Lung (tissue), 12 donors: ENCODE measurements around the gene CHST11. TPM values are rescaled to one million over a fixed set of nuclear protein-coding genes. Genes with fewer than 3 reads are reported as not detected.

ENCODE experiments used
- ATAC-seq: fragments of 200-7000 bp; cut with Tn5 transposase; one replicate; pipeline ENCODE4 v1.9.1; 2020; ENCODE audit warnings: moderate number of reproducible peaks; ENCODE audit not compliant: insufficient read depth, low FRiP score
- DNase-seq, 3 donors: peaks; one replicate each; pipeline ENCODE4 v3.0.0-alpha.2; 2013 to 2017
- H3K27ac ChIP-seq, 2 donors: one replicate each; pipeline ENCODE4 v1.5.1; 2013; ENCODE audit warnings: mild to moderate bottlenecking in 2 of 2, moderate library complexity in 2 of 2, control low read depth in 1 of 2, inconsistent platforms in 1 of 2, low read depth in 1 of 2, low read length in 1 of 2
- H3K27me3 ChIP-seq, 3 donors: one replicate each; pipeline ENCODE4 v1.5.1; 2013; ENCODE audit warnings: low read length in 2 of 3; ENCODE audit not compliant: control insufficient read depth in 3 of 3, insufficient read depth in 3 of 3
- H3K36me3 ChIP-seq, 4 donors: one replicate each; pipeline ENCODE4 v1.5.1; 2013; ENCODE audit warnings: low read length in 4 of 4, mild to moderate bottlenecking in 1 of 4, moderate library complexity in 1 of 4; ENCODE audit not compliant: control insufficient read depth in 4 of 4, insufficient read depth in 4 of 4
- H3K4me1 ChIP-seq, 5 donors: one replicate each; pipeline ENCODE4 v1.5.1; 2013; ENCODE audit warnings: low read length in 5 of 5, mild to moderate bottlenecking in 2 of 5, moderate library complexity in 1 of 5; ENCODE audit not compliant: control insufficient read depth in 5 of 5, insufficient read depth in 5 of 5
- H3K4me3 ChIP-seq: one replicate; pipeline ENCODE4 v1.5.1; 2013; ENCODE audit warnings: mild to moderate bottlenecking, control low read depth, moderate library complexity
- H3K9ac ChIP-seq, 2 donors: one replicate each; pipeline ENCODE4 v1.5.1; 2013; ENCODE audit warnings: low read length in 2 of 2, control low read depth in 1 of 2; ENCODE audit not compliant: insufficient read depth in 1 of 2
- H3K9me3 ChIP-seq, 4 donors: one replicate each; pipeline ENCODE4 v1.5.1; 2013; ENCODE audit warnings: low read length in 3 of 4, mild to moderate bottlenecking in 1 of 4, moderate library complexity in 1 of 4; ENCODE audit not compliant: control insufficient read depth in 4 of 4, insufficient read depth in 3 of 4
- WGBS, 2 donors: extraction: QIAGEN DNeasy Blood & Tissue Kit; methylation state at CpG; one replicate each; pipeline ENCODE4 v1.1.7; 2013; 5-methylcytosine and 5-hydroxymethylcytosine counted together
- polyA plus RNA-seq, 2 donors: library from polyadenylated mRNA; stranded (reverse); fragments of 200-250 nt; gene quantifications; one replicate each; pipeline ENCODE4 v1.2.1, GENCODE V29; 2013
- total RNA-seq, 2 donors: library from RNA; depleted of rRNA in 1 of 2; stranded (reverse); fragments of >200 nt in 1 of 2; gene quantifications; one replicate each; pipeline ENCODE4 v1.2.1, GENCODE V29; 2014 to 2021
- TF ChIP-seq, protein P1 (sequence below): IDR thresholded peaks from 2 replicates; pipeline ENCODE4 v1.5.1; 2012; ENCODE audit warnings: mild to moderate bottlenecking; ENCODE audit errors: control extremely low read depth, extremely low read depth
- donor health status: control.
- donor health status: control.
- donor health status: Bipolar disorder and iron deficiency.
- donor health status: healthy.
- donor health status: DM: yes; HTN: yes; CAD: no.

Gene CHST11
- total and polyA plus RNA-seq, 4 donors: 9.0 to 63.2 (median 27.7) TPM

DNA sequence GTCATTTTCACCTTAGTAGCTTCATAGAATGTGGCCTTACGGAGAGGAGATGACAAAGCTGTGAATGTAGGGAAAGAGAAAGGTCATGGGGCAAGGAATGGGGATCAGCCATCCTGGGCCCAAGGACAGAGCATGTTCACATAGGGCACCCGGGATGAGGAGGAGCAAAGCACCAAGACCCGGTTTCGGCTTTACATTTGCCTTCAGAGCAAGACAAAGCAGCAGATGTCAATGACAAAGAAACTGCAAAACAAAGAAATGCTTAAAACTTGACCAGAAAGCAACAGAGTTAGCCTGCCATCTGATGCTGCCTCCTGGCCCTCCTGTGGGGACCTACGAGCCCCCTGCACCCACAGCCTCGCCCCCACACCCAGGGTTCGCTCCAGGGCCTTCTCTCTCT, 252.1 kb downstream of the CHST11 start:
- no peaks in the 10 kb centered on the region for H3K9me3 ChIP-seq
- no peaks in the 10 kb centered on the region for H3K27me3 ChIP-seq
- WGBS, 2 donors: 96 to 98% methylated on average over 7 of the region's 7 CpGs
- H3K27ac ChIP-seq: no peak overlapping the region
- H3K9ac ChIP-seq: no peak overlapping the region
- H3K4me3 ChIP-seq: no peak overlapping the region
- peaks cover 0 to 33% (median 21%) of the 10 kb centered on the region in 5 donors for H3K4me1 ChIP-seq
- ATAC-seq: no peak
- TF ChIP-seq, protein P1, sequence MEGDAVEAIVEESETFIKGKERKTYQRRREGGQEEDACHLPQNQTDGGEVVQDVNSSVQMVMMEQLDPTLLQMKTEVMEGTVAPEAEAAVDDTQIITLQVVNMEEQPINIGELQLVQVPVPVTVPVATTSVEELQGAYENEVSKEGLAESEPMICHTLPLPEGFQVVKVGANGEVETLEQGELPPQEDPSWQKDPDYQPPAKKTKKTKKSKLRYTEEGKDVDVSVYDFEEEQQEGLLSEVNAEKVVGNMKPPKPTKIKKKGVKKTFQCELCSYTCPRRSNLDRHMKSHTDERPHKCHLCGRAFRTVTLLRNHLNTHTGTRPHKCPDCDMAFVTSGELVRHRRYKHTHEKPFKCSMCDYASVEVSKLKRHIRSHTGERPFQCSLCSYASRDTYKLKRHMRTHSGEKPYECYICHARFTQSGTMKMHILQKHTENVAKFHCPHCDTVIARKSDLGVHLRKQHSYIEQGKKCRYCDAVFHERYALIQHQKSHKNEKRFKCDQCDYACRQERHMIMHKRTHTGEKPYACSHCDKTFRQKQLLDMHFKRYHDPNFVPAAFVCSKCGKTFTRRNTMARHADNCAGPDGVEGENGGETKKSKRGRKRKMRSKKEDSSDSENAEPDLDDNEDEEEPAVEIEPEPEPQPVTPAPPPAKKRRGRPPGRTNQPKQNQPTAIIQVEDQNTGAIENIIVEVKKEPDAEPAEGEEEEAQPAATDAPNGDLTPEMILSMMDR: no peak
- no peak for DNase-seq
- no peaks in the 10 kb centered on the region for H3K36me3 ChIP-seq

DNA sequence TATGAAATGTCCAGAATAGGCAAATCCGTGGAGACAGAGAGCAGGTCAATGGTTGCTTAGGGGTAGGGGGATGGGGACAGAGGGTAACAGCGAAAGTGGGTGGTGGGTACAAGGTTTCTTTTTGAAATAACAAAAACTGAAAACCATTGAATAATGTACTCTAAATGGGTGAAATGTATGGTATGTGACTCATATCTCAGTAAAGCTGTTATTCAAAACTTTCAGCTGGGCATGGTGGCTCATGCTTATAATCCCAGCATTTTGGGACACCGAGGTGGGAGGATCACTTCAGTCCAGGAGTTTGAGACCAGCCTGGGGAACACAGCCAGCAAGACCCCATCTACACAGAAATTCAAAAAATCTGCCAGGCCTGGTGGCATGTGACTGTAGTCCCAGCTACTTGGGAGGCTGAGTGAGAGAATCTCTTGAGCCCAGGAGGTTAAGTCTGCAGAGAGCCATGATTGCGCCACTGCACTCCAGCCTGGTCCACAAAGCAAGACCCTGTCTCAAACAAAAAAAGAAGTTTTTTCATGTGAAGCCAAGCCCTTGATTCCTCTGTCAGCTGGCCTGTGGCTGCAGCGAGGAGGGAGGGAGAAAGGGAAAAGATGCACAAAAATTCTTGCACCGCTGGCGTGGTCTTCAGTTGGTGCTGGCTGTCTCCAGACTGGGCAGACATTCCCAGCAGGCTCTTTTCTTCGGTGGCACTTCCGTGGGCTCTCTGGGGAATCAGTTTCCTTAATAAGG, 253.1 kb downstream of the CHST11 start:
- no peak overlapping the region for H3K9ac ChIP-seq
- 79 to 86% methylated on average over 9 of the region's 9 CpGs for WGBS, 2 donors
- TF ChIP-seq, protein P1: no peak
- ATAC-seq (no peak), DNase-seq (peak; percentile 34 to 65 (median 51))
- no peaks in the 10 kb centered on the region for H3K36me3 ChIP-seq
- H3K9me3 ChIP-seq: no peaks in the 10 kb centered on the region
- H3K4me1 ChIP-seq: peaks cover 0 to 28% (median 21%) of the 10 kb centered on the region in 5 donors
- H3K27ac ChIP-seq: no peak overlapping the region
- no peaks in the 10 kb centered on the region for H3K27me3 ChIP-seq
- H3K4me3 ChIP-seq: no peak overlapping the region

DNA sequence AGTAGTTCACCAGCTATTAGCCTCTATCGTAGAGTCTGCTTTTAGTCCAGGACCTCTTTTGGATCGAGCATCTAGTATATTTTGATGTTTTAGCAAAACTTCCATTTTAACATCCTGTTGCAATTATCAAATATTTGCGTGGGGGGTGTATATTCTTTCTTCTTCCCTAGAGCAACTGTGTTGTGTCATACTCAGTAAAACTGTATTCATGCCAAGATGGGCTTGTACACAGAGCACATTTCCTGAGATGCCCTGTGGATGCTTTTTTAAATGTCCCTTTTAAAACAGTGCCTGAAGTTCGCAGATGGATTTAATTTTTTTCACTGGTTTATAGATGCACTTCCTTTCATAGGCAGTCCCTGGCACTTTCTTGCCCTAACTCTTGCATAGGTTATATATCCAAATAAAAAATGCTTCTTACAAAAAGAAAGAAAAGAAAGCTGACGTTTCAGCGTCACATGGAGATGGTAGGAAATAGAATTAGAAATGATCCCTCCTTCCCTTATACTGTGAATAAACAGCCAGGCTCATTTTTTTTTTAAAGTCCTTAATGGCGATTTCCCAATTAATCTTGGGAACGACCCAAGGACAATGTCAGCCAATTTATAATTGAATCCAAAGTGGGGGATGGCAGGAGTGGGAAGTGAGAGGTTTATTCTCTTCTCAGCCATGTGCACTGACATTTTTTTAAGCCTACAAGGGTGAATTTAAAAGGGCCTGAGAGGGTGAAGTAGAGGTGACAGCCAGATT, 254.4 kb downstream of the CHST11 start:
- DNase-seq: peak in 2 of 3 donors; percentile 90 to 93
- Histone ChIP-seq H3K27ac (peak overlapping the region in 1 of 2 donors; percentile 12), H3K4me1 (peaks cover 0 to 34% (median 21%) of the 10 kb centered on the region in 5 donors), H3K27me3 (no peaks in the 10 kb centered on the region), H3K9ac (no peak overlapping the region), H3K9me3 (no peaks in the 10 kb centered on the region), H3K4me3 (no peak overlapping the region), H3K36me3 (no peaks in the 10 kb centered on the region)
- 32 to 57% methylated on average over 8 of the region's 8 CpGs for WGBS, 2 donors
- TF ChIP-seq, protein P1: no peak
- peak; percentile 44 for ATAC-seq
